Calu3 (cell line): Measurements from ENCODE around the gene KLHL2. TPM values are rescaled to one million over a fixed set of nuclear protein-coding genes. Genes with fewer than 3 reads are reported as not detected.
A peak's percentile ranks its signal among the peaks of the same experiment; 100 is the strongest.

Source experiments
- BruUV-seq: library from RNA; stranded (reverse); fragments of 400-500 nt; replicated peaks from 2 replicates; lab custom pipeline; 2021; lab: Mats Ljungman, UMichigan
- CTCF ChIA-PET: fragments of 300-600 bp; sonication (Branson Sonifier 250); formaldehyde crosslinking; loops from one replicate; lab custom pipeline; 2022; ENCODE audit warnings: antibody characterized with exemption; lab: Charles Lee
- DNase-seq: peaks from one replicate; pipeline ENCODE4 v3.0.0; 2022
- H3K27ac Mint-ChIP-seq: one replicate; pipeline ENCODE4 v1.8.0; 2022; ENCODE audit warnings: mixed read lengths; ENCODE audit not compliant: unreplicated experiment
- H3K27me3 Mint-ChIP-seq: one replicate; pipeline ENCODE4 v1.8.0; 2022; ENCODE audit warnings: mixed read lengths; ENCODE audit not compliant: unreplicated experiment
- H3K36me3 Mint-ChIP-seq: one replicate; pipeline ENCODE4 v1.8.0; 2022; ENCODE audit warnings: mild to moderate bottlenecking, moderate library complexity, mixed read lengths; ENCODE audit not compliant: insufficient read depth, unreplicated experiment
- H3K4me1 Mint-ChIP-seq: one replicate; pipeline ENCODE4 v1.8.0; 2022; ENCODE audit warnings: mild to moderate bottlenecking, low read depth, mixed read lengths; ENCODE audit not compliant: unreplicated experiment
- H3K4me3 Mint-ChIP-seq: one replicate; pipeline ENCODE4 v1.8.0; 2022; ENCODE audit warnings: mild to moderate bottlenecking, low read depth, moderate library complexity, mixed read lengths; ENCODE audit not compliant: unreplicated experiment
- H3K9me3 Mint-ChIP-seq: one replicate; pipeline ENCODE4 v1.8.0; 2022; ENCODE audit warnings: low read depth, mixed read lengths; ENCODE audit not compliant: unreplicated experiment
- CTCF ChIP-seq: fragments of 200-600 bp; IDR thresholded peaks from one replicate; pipeline ENCODE4 v1.8.0; 2022; ENCODE audit warnings: antibody characterized with exemption; ENCODE audit not compliant: unreplicated experiment
- intact Hi-C: fragments of 100-400 bp; cut with micrococcal nuclease; formaldehyde crosslinking; loops from one replicate; pipeline ENCODE4 v1.10.0; 2022; ENCODE audit not compliant: unreplicated experiment
- total RNA-seq: library from RNA; stranded (reverse); gene quantifications from 2 replicates; pipeline ENCODE4 v1.2.3, GENCODE V29; 2022

Gene KLHL2
- total RNA-seq, 1 experiment from 2014 or later = 12.9 TPM

GRCh38 chr4:165324918-165325304 is 117.5 kb downstream of the KLHL2 start:
- Mint-ChIP-seq H3K27ac (no peak overlapping the region), H3K4me3 (no peak overlapping the region), H3K4me1 (no peaks in the 10 kb centered on the region), H3K27me3 (no peaks in the 10 kb centered on the region), H3K9me3 (no peaks in the 10 kb centered on the region), H3K36me3 (no peaks in the 10 kb centered on the region)
- no TSS peak for BruUV-seq
- DNase-seq = no peak
- no peak for TF ChIP-seq CTCF
- CTCF ChIA-PET = no interaction called here
- intact Hi-C loops = loop anchor here (5.0 kb wide), 2 partner anchors 123 to 193 kb away; no protein-coding TSS in a partner anchor

GRCh38 chr4:165325732-165326512 is 118.6 kb downstream of the KLHL2 start:
- no TSS peak for BruUV-seq
- Mint-ChIP-seq H3K27me3 (no peaks in the 10 kb centered on the region), H3K4me1 (peaks cover 7% of the 10 kb centered on the region), H3K27ac (no peak overlapping the region), H3K36me3 (peaks cover 8% of the 10 kb centered on the region), H3K9me3 (no peaks in the 10 kb centered on the region), H3K4me3 (no peak overlapping the region)
- CTCF ChIA-PET = no interaction called here
- intact Hi-C loops = loop anchor here (5.0 kb wide), 2 partner anchors 124 to 194 kb away; no protein-coding TSS in a partner anchor
- no peak for DNase-seq
- no peak for TF ChIP-seq CTCF

GRCh38 chr4:165326831-165327210 is 119.5 kb downstream of the KLHL2 start:
- Mint-ChIP-seq H3K27ac (no peak overlapping the region), H3K4me1 (peaks cover 16% of the 10 kb centered on the region)

More at GRCh38 chr4:165326831-165327210, 119.5 kb downstream of the KLHL2 start:
- H3K27me3 Mint-ChIP-seq = no peaks in the 10 kb centered on the region
- TF ChIP-seq CTCF = no peak
- CTCF ChIA-PET = interaction anchor here (0.9 to 1.3 kb wide), 2 partner anchors 196 to 214 kb away, joined by 3 to 6 read pairs; partner anchors contain the start of gene TMEM192
- intact Hi-C loops = loop anchor here (5.0 kb wide), 2 partner anchors 125 to 195 kb away; no protein-coding TSS in a partner anchor
- BruUV-seq = TSS peak; percentile 98
- no peaks in the 10 kb centered on the region for H3K9me3 Mint-ChIP-seq
- peak; percentile 16 for DNase-seq
- H3K4me3 Mint-ChIP-seq = no peak overlapping the region
- H3K36me3 Mint-ChIP-seq = peaks cover 17% of the 10 kb centered on the region
